Measurements from ENCODE around the gene FSHR. TPM values are rescaled to one million over a fixed set of nuclear protein-coding genes. Genes with fewer than 3 reads are reported as not detected.

FSHR gene
- total RNA-seq, 4 donors from 2014 or later, result not detected

DNA sequence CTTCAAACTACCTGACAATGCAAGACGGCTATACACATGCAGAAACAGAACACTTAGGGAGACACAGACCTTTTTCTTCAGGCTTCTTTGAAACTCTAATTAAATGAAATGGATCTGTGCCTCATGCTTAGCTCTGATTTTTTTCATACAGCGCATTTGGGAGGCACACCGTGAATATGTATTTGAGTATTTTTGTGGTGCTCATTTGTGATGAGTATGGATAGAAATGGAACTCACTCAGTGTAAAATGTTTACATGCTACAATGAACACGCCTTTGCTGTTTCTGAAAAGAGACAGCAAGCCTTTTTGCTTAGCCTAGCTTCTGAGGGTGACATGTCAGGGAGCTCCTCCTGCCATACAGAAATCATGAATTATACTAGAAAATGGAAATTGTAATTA is 113.3 kb downstream of the FSHR start:
- H3K36me3 ChIP-seq, result no peaks in the 10 kb centered on the region
- intact Hi-C loops (cut with DNase I; ENCODE audit: low total_unique reads) (no loop called here), in situ Hi-C loops (cut with MboI; ENCODE audit: low pct_ligation_motif_present in 1 of 4, low pct_unique_long_range_greater_than_20kb in 1 of 4, low sequenced_read_pairs in 3 of 4) (no loop called here)
- TF ChIP-seq POLR2A (IDR thresholded peaks at IDR 0.05) (no peak), EP300 (IDR thresholded peaks at IDR 0.05; ENCODE audit: low read depth) (no peak), POLR2AphosphoS5 (IDR thresholded peaks at IDR 0.05) (no peak)
- TF ChIP-seq, protein P1, sequence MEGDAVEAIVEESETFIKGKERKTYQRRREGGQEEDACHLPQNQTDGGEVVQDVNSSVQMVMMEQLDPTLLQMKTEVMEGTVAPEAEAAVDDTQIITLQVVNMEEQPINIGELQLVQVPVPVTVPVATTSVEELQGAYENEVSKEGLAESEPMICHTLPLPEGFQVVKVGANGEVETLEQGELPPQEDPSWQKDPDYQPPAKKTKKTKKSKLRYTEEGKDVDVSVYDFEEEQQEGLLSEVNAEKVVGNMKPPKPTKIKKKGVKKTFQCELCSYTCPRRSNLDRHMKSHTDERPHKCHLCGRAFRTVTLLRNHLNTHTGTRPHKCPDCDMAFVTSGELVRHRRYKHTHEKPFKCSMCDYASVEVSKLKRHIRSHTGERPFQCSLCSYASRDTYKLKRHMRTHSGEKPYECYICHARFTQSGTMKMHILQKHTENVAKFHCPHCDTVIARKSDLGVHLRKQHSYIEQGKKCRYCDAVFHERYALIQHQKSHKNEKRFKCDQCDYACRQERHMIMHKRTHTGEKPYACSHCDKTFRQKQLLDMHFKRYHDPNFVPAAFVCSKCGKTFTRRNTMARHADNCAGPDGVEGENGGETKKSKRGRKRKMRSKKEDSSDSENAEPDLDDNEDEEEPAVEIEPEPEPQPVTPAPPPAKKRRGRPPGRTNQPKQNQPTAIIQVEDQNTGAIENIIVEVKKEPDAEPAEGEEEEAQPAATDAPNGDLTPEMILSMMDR (IDR thresholded peaks at IDR 0.05), result no peak
- no peak overlapping the region for H3K4me3 ChIP-seq
- no peak for DNase-seq
- no peaks in the 10 kb centered on the region for H3K9me3 ChIP-seq
- H3K4me1 ChIP-seq, result peaks cover 0 to 9% (median 2%) of the 10 kb centered on the region in 4 donors
- no peaks in the 10 kb centered on the region for H3K27me3 ChIP-seq
- H3K27ac ChIP-seq, result no peak overlapping the region
- WGBS, 2 donors (ENCODE audit: low coverage in 1 of 2), result 80 to 97% methylated on average over 3 to 4 of the region's 4 CpGs

- intact Hi-C loops (cut with DNase I; ENCODE audit: low total_unique reads), result no loop called here
- in situ Hi-C loops (cut with MboI; ENCODE audit: low pct_ligation_motif_present in 1 of 4, low pct_unique_long_range_greater_than_20kb in 1 of 4, low sequenced_read_pairs in 3 of 4), result no loop called here
Observed at GRCh38 chr2:49037197-49037596, 117.1 kb downstream of the FSHR start.

GRCh38 chr2:49035481-49035880 is 118.8 kb downstream of the FSHR start:
- WGBS, 2 donors (ENCODE audit: low coverage in 1 of 2), result 83% methylated on average over 1 of the region's 1 CpG
- H3K4me1 ChIP-seq, result no peaks in the 10 kb centered on the region
- TF ChIP-seq POLR2AphosphoS5 (IDR thresholded peaks at IDR 0.05) (no peak), EP300 (IDR thresholded peaks at IDR 0.05; ENCODE audit: low read depth) (no peak), POLR2A (IDR thresholded peaks at IDR 0.05) (no peak)
- TF ChIP-seq, protein P1 (IDR thresholded peaks at IDR 0.05), result no peak
- in situ Hi-C loops (cut with MboI; ENCODE audit: low pct_ligation_motif_present in 1 of 4, low pct_unique_long_range_greater_than_20kb in 1 of 4, low sequenced_read_pairs in 3 of 4) (no loop called here), intact Hi-C loops (cut with DNase I; ENCODE audit: low total_unique reads) (no loop called here)
- H3K27me3 ChIP-seq, result no peaks in the 10 kb centered on the region
- no peaks in the 10 kb centered on the region for H3K9me3 ChIP-seq
- H3K27ac ChIP-seq, result no peak overlapping the region
- no peaks in the 10 kb centered on the region for H3K36me3 ChIP-seq
- H3K4me3 ChIP-seq, result no peak overlapping the region
- DNase-seq, result no peak

More at GRCh38 chr2:49037197-49037596, 117.1 kb downstream of the FSHR start:
- Histone ChIP-seq H3K9me3 (no peaks in the 10 kb centered on the region), H3K4me1 (no peaks in the 10 kb centered on the region), H3K27me3 (no peaks in the 10 kb centered on the region), H3K27ac (no peak overlapping the region), H3K4me3 (no peak overlapping the region), H3K36me3 (no peaks in the 10 kb centered on the region)
- TF ChIP-seq, protein P1 (IDR thresholded peaks at IDR 0.05), result no peak
- TF ChIP-seq POLR2A (IDR thresholded peaks at IDR 0.05) (no peak), EP300 (IDR thresholded peaks at IDR 0.05; ENCODE audit: low read depth) (no peak), POLR2AphosphoS5 (IDR thresholded peaks at IDR 0.05) (no peak)
- DNase-seq, result no peak

DNA sequence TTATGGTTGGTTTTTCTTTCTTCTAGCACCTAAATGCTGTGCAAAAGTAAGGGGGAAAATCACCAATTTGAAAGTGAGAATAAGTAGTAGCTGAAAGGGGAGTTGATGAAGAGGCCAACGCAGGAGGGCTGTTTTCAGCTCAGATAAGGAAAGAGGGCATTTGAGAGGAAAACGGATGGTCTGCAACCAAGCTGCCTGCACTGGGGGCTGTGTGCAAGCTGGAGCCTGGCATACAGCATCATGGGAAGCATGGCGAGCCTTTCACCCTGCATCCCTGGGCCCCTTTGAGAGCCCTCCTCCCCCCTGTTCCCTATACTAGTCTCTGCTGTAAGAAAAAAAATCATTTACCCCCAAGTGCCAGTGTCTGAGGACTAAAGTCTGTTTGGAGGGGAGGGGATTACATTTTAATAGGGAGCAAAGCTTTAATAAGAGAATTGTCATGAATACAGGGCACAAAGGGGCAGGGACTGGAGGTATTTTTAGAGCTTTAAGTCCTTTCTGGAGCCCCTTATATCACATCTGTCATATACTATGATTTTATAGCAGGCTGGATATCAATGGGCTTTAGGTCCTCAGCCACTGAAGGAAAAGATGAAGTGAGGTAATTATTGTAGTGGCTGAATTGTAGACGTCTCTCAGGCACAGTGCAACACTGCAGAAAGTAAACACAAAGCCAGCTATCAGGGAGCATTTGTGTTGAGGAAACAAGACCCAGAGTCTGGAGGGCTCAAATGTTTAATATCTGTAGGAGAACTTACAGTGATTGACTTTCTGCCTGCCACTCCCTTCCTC is 120.7 kb downstream of the FSHR start:
- in situ Hi-C loops (cut with MboI; ENCODE audit: low pct_ligation_motif_present in 1 of 4, low pct_unique_long_range_greater_than_20kb in 1 of 4, low sequenced_read_pairs in 3 of 4), result no loop called here
- DNase-seq, result no peak
- Histone ChIP-seq H3K27me3 (no peaks in the 10 kb centered on the region), H3K36me3 (no peaks in the 10 kb centered on the region), H3K4me1 (no peaks in the 10 kb centered on the region), H3K9me3 (no peaks in the 10 kb centered on the region), H3K4me3 (no peak overlapping the region), H3K27ac (no peak overlapping the region)
- TF ChIP-seq EP300 (IDR thresholded peaks at IDR 0.05; ENCODE audit: low read depth) (no peak), POLR2AphosphoS5 (IDR thresholded peaks at IDR 0.05) (no peak), POLR2A (IDR thresholded peaks at IDR 0.05) (no peak)
- TF ChIP-seq, protein P1 (IDR thresholded peaks at IDR 0.05), result no peak
- intact Hi-C loops (cut with DNase I; ENCODE audit: low total_unique reads), result no loop called here
- WGBS, 2 donors (ENCODE audit: low coverage in 1 of 2), result 74% methylated on average over 3 to 4 of the region's 4 CpGs
